Type B pancreatic cell (in vitro differentiated cells): ENCODE measurements around the gene EGFR. TPM values are rescaled to one million over a fixed set of nuclear protein-coding genes. Genes with fewer than 3 reads are reported as not detected.

Experiments
- DNase-seq: peaks from one replicate; pipeline ENCODE4 v3.0.0; 2021; ENCODE audit warnings: mixed read lengths; ENCODE audit not compliant: unreplicated experiment; ENCODE audit errors: extremely low spot score
- H3K27ac Mint-ChIP-seq: 2 replicates; pipeline ENCODE4 v1.8.0; 2021; ENCODE audit warnings: mild to moderate bottlenecking, mixed read lengths
- H3K27me3 Mint-ChIP-seq: 2 replicates; pipeline ENCODE4 v1.8.0; 2021; ENCODE audit warnings: mixed read lengths
- H3K36me3 Mint-ChIP-seq: 2 replicates; pipeline ENCODE4 v1.8.0; 2021; ENCODE audit warnings: mixed read lengths
- H3K4me1 Mint-ChIP-seq: one replicate; pipeline ENCODE4 v1.8.0; 2021; ENCODE audit warnings: mixed read lengths; ENCODE audit not compliant: unreplicated experiment
- H3K4me3 Mint-ChIP-seq: 2 replicates; pipeline ENCODE4 v1.8.0; 2021; ENCODE audit warnings: mild to moderate bottlenecking, mixed read lengths
- H3K9me3 Mint-ChIP-seq: 2 replicates; pipeline ENCODE4 v1.8.0; 2021; ENCODE audit warnings: mixed read lengths
- total RNA-seq: library from RNA; stranded (reverse); gene quantifications from 2 replicates; pipeline ENCODE4 v1.2.1, GENCODE V29; 2021; ENCODE audit warnings: low replicate concordance
- TF ChIP-seq, protein P1 (sequence below): fragments of 200-600 bp; sonication (generic); conservative IDR thresholded peaks from 2 replicates; pipeline ENCODE4 v1.5.0; 2021; ENCODE audit warnings: antibody characterized with exemption, mild to moderate bottlenecking

The EGFR gene
- total RNA-seq, 1 donor from 2014 or later = 44.6 TPM

DNA sequence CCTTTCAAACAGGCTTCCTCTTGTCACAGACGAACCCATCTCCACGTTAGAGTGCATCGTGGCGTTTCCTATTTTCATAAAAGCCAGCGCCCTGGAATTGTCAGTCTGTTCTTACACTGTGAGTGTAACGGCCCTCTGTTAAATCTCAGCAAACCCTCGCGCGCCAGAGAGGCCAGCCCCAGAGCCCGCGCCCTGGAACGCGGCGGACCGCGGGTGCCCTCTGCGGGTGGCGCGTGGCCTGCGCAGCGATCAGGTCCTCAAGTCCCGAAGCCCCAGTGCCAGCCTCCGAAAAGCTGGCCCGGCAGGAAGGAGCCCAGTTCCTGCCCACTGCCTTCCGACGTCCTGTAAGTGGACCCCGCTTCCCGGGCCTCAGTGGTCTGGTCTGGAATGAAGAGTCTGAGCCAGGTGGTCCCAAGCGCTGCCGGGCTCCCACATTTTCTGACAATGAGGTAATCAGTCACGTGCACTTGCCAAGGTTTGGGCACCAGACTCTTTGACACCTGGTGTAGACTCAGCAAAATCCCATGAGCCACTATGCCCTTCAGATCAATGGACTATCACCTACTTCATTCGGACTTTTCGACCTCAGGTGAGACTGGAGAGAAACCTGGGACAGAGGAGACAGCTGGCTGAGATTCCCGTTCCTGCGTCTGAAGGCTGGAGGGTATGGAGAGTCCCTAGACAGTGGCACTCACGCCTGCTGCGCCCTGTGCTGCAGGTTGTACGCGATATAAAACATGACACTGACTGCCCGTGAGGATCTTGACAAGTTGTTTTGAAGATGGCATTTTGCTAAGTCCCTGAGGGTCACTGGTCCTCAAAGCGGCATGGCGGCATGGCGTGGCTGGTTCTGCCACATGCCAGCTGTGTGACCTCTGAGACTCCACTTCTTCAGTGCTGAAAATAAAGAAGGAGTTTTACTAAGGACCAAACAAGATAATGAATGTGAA lies 237.0 kb downstream of the EGFR start:
- peak; percentile 88 for DNase-seq
- Mint-ChIP-seq H3K4me3 (peak overlapping the region; percentile 94), H3K4me1 (peaks cover 4% of the 10 kb centered on the region), H3K27ac (peak overlapping the region; percentile 76), H3K27me3 (peaks cover 53% of the 10 kb centered on the region), H3K36me3 (no peaks in the 10 kb centered on the region), H3K9me3 (no peaks in the 10 kb centered on the region)
- TF ChIP-seq, protein P1, sequence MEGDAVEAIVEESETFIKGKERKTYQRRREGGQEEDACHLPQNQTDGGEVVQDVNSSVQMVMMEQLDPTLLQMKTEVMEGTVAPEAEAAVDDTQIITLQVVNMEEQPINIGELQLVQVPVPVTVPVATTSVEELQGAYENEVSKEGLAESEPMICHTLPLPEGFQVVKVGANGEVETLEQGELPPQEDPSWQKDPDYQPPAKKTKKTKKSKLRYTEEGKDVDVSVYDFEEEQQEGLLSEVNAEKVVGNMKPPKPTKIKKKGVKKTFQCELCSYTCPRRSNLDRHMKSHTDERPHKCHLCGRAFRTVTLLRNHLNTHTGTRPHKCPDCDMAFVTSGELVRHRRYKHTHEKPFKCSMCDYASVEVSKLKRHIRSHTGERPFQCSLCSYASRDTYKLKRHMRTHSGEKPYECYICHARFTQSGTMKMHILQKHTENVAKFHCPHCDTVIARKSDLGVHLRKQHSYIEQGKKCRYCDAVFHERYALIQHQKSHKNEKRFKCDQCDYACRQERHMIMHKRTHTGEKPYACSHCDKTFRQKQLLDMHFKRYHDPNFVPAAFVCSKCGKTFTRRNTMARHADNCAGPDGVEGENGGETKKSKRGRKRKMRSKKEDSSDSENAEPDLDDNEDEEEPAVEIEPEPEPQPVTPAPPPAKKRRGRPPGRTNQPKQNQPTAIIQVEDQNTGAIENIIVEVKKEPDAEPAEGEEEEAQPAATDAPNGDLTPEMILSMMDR = peak; percentile 81

DNA sequence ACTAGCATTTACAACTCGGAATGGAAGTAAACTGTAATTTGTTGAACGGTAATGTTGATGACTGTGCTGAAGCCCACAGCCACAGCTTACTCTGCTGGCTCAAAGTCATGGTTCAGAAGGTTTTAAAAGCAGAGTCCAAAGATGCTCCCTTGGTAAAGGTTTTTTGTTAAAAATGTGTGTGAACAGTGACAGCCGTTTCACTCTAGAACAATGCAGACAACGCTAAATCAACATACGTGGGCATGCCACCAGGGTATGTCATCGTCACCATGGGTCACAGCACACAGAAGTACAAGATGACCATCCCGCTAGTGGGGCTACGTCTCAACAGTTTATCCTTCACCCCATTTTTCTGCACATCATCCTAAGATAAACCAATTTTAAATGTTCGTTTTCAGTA lies 239.8 kb downstream of the EGFR start:
- Mint-ChIP-seq H3K4me3 (no peak overlapping the region), H3K27me3 (peaks cover 36% of the 10 kb centered on the region), H3K27ac (no peak overlapping the region), H3K9me3 (no peaks in the 10 kb centered on the region), H3K4me1 (peaks cover 4% of the 10 kb centered on the region), H3K36me3 (no peaks in the 10 kb centered on the region)
- TF ChIP-seq, protein P1 = no peak
- peak; percentile 10 for DNase-seq

DNA sequence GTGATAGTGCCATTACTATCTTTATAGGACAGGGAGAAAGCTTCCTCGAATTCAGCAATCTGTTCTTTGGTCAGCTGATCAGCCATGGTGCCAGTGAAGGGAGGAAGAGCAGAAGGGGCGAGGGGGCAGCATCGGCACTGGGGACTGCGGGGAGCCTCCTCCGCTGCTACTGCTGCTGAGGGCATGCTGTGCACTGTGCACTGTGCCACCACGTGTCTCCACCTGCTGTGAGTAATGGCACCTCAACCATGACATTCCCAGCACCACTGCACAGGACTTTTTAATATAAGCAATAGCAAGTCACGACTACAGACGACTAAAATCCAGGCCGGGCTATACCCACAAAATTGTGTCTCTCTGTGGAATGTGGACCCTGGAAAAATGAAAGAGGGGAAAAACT lies 241.4 kb downstream of the EGFR start:
- H3K4me3 Mint-ChIP-seq = no peak overlapping the region
- TF ChIP-seq, protein P1 = no peak
- H3K4me1 Mint-ChIP-seq = peaks cover 4% of the 10 kb centered on the region
- H3K27me3 Mint-ChIP-seq = peaks cover 29% of the 10 kb centered on the region
- no peaks in the 10 kb centered on the region for H3K9me3 Mint-ChIP-seq
- peak; percentile 29 for DNase-seq
- no peaks in the 10 kb centered on the region for H3K36me3 Mint-ChIP-seq
- no peak overlapping the region for H3K27ac Mint-ChIP-seq

DNA sequence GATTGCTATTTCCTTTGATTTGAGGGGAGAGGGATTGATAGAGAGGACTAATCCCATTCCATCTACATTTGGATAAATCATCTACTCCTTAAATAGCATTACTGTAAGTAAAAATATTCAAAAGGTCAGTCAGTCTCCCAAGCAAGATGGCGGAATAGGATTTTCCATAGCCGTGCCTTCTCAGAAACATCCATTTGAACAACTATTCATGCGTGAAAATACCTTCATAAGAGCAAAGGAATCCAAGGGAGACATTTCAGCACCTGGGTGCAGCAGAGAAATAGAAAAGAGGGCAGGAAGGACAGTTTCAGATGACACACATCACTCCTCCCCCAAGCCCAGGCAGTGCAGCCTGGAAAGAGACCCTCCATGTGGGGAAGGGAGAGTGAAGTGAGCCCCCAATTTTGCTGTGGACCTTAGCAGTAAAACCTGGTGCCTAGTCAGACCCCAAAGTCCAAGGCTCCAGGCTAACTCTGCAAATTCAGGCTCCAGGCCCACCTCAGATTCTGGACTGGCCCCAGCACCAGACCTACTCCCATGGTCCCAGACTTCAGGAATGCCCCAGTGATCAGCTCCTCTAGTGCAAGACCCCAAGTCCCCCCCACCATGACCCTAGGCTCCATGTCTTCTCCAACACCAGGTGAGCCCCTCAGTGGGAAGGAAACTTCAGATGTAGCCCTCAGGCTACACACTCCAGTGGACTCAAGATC lies 242.0 kb downstream of the EGFR start:
- Mint-ChIP-seq H3K4me1 (no peaks in the 10 kb centered on the region), H3K36me3 (no peaks in the 10 kb centered on the region)

More for the DNA sequence above, 242.0 kb downstream of the EGFR start:
- Mint-ChIP-seq H3K27ac (no peak overlapping the region), H3K9me3 (no peaks in the 10 kb centered on the region), H3K27me3 (peaks cover 24% of the 10 kb centered on the region), H3K4me3 (no peak overlapping the region)
- peak; percentile 43 for DNase-seq
- TF ChIP-seq, protein P1 = no peak
